Upper lobe of left lung (tissue), 6 donors: ENCODE measurements around the gene SERPINB11. TPM values are rescaled to one million over a fixed set of nuclear protein-coding genes. Genes with fewer than 3 reads are reported as not detected.
"Not testable (repeated sequence)": the region's sequence is repeated elsewhere in the genome, so short reads cannot be mapped to it uniquely, and the experiment has no call there.

Experiments used
- ATAC-seq, 2 donors: fragments of 200-7000 bp; cut with Tn5 transposase; one replicate each; pipeline ENCODE4 v1.9.1; 2022; ENCODE audit warnings: mild to moderate bottlenecking in 2 of 2, moderate library complexity in 2 of 2; ENCODE audit not compliant: low FRiP score in 2 of 2
- DNase-seq, 2 donors: peaks; one replicate each; pipeline ENCODE4 v3.0.0-alpha.2; 2019 to 2020
- H3K27ac ChIP-seq, 4 donors: fragments of 200-600 bp; sonication (generic); one replicate each; pipeline ENCODE4 v1.5.1; 2016 to 2019
- H3K27me3 ChIP-seq, 4 donors: fragments of 200-600 bp; sonication (generic); one replicate each; pipeline ENCODE4 v1.5.1; 2017 to 2019
- H3K36me3 ChIP-seq, 4 donors: fragments of 200-600 bp; sonication (generic); one replicate each; pipeline ENCODE4 v1.5.1; 2016 to 2019
- H3K4me1 ChIP-seq, 4 donors: fragments of 200-600 bp; sonication (generic); one replicate each; pipeline ENCODE4 v1.5.1; 2018 to 2019
- H3K4me3 ChIP-seq, 4 donors: fragments of 200-600 bp; sonication (generic); one replicate each; pipeline ENCODE4 v1.5.1; 2017 to 2019; ENCODE audit warnings: mild to moderate bottlenecking in 2 of 4, moderate library complexity in 1 of 4
- H3K9me3 ChIP-seq, 4 donors: fragments of 200-600 bp; sonication (generic); one replicate each; pipeline ENCODE4 v1.5.1; 2018 to 2019
- EP300 ChIP-seq, 4 donors: sonication (generic); formaldehyde crosslinking; IDR thresholded peaks; one replicate each; pipeline ENCODE4 v1.5.1; 2017; ENCODE audit warnings: antibody characterized with exemption in 4 of 4, control low read depth in 2 of 4
- POLR2A ChIP-seq, 4 donors: fragments of 450-650 bp; IDR thresholded peaks; one replicate each; pipeline ENCODE4 v1.5.1; 2016 to 2017; ENCODE audit warnings: antibody characterized with exemption in 4 of 4, mild to moderate bottlenecking in 2 of 4
- POLR2AphosphoS5 ChIP-seq, 2 donors: sonication (generic); formaldehyde crosslinking; IDR thresholded peaks; one replicate each; pipeline ENCODE4 v1.5.1; 2017; ENCODE audit warnings: antibody characterized with exemption in 2 of 2
- WGBS, 2 donors: methylation state at CpG; one replicate each; pipeline ENCODE4 v1.1.5; 2017 to 2018; 5-methylcytosine and 5-hydroxymethylcytosine counted together
- total RNA-seq, 6 donors: library from RNA; depleted of rRNA in 4 of 6; stranded (reverse); fragments of >200 nt in 4 of 6; gene quantifications; one replicate each; pipeline versions ENCODE4 v1.1.0 to v1.2.1, GENCODE V29; 2016 to 2021
- TF ChIP-seq, protein P1 (sequence below), 6 experiments: fragments of 450-650 bp in 4 of 6; fragments of 200-600 bp in 2 of 6; sonication (generic) in 2 of 6; IDR thresholded peaks; one replicate each; pipeline ENCODE4 v1.5.1; 2016 to 2019; ENCODE audit warnings: antibody characterized with exemption in 6 of 6
- donor health status: DM: no; HTN: no; CAD: no; lungs with moderate emphysema.
- donor health status: DM: no; HTN: yes; CAD: no; lungs with severe emphysema.

Gene SERPINB11
- total RNA-seq, 6 donors from 2014 or later = 0.46 to 12.8 TPM; not detected in 4

DNA sequence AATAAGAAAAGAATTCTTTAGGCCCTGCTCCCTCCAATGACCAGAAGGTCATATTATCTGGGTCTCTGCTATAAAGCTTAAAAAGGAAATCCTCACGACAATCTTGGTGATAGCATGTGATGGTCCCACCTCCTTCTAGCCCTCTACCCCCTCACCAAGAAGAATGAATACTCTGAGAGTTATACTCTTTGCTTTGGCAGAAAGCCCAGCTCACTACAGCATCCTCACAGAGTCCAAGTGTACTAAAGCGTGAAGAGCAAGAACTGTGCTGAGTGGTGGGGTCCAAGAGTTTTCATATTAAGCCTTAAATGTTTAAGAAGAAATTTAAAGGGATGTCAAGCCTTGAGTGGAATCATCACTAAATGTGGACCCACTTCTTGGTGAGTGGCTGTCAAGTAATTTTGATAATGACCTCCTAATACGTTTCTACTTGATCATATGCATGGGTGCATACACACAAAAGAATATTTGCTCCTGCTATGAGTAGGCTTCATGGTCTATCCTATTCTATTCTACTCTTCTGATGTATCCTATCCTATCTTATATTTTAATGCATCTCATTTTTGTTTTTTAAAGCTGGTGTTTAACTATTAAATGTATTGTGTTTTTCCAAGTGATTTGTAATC lies 56.0 kb downstream of the SERPINB11 start:
- Histone ChIP-seq H3K4me3 (no peak overlapping the region), H3K4me1 (no peaks in the 10 kb centered on the region), H3K9me3 (peaks cover 0 to 16% (median 5%) of the 10 kb centered on the region in 4 donors), H3K27me3 (no peaks in the 10 kb centered on the region), H3K27ac (no peak overlapping the region), H3K36me3 (no peaks in the 10 kb centered on the region)
- no peak for TF ChIP-seq POLR2AphosphoS5 (IDR thresholded peaks at IDR 0.05)
- DNase-seq (no peak), ATAC-seq (no peak)
- WGBS, 2 donors = 51 to 63% methylated on average over 3 of the region's 3 CpGs

DNA sequence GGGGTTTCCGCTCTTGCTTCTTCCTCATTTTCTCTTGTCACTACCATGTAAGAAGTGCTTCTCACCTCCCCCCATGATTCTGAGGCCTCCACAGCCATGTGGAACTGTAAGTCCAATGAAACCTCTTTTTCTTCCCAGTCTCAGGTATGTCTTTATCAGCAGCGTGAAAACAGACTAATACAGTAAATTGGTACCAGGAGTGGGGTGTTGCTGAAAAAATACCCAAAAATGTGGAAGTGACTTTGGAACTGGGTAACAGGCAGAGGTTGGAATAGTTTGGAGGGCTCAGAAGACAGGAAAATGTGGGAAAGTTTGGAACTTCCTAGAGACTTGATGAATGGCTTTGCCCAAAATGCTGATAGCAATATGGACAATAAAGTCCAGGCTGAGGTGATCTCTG lies 57.0 kb downstream of the SERPINB11 start:
- not testable (repeated sequence) for DNase-seq

DNA sequence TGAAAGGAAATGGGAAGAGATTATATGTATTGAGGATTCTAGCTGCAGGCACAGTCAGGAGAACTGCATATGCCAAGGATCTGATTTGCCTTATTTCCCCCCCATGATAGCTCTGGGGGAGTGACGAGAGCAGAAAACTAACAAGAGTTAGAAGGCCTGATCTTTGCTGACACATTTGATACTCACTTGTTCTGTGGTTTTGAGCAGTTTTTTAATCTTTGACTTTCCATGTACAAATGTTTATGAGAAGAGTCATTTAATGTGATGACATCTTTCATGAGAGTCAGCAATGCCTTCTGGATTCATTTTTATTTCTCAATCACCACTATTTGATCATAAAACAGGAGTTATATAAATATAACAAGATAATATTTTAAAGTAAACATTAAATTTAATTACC lies 59.8 kb downstream of the SERPINB11 start:
- Histone ChIP-seq H3K9me3 (peaks cover 0 to 16% (median 5%) of the 10 kb centered on the region in 4 donors), H3K36me3 (no peaks in the 10 kb centered on the region), H3K4me3 (no peak overlapping the region), H3K4me1 (no peaks in the 10 kb centered on the region), H3K27me3 (no peaks in the 10 kb centered on the region), H3K27ac (no peak overlapping the region)
- 73 to 85% methylated on average over 1 of the region's 1 CpG for WGBS, 2 donors
- TF ChIP-seq POLR2A (IDR thresholded peaks at IDR 0.05) (no peak), EP300 (IDR thresholded peaks at IDR 0.05) (no peak), POLR2AphosphoS5 (IDR thresholded peaks at IDR 0.05) (no peak)
- TF ChIP-seq, protein P1, sequence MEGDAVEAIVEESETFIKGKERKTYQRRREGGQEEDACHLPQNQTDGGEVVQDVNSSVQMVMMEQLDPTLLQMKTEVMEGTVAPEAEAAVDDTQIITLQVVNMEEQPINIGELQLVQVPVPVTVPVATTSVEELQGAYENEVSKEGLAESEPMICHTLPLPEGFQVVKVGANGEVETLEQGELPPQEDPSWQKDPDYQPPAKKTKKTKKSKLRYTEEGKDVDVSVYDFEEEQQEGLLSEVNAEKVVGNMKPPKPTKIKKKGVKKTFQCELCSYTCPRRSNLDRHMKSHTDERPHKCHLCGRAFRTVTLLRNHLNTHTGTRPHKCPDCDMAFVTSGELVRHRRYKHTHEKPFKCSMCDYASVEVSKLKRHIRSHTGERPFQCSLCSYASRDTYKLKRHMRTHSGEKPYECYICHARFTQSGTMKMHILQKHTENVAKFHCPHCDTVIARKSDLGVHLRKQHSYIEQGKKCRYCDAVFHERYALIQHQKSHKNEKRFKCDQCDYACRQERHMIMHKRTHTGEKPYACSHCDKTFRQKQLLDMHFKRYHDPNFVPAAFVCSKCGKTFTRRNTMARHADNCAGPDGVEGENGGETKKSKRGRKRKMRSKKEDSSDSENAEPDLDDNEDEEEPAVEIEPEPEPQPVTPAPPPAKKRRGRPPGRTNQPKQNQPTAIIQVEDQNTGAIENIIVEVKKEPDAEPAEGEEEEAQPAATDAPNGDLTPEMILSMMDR (IDR thresholded peaks at IDR 0.05) = no peak
- DNase-seq (no peak), ATAC-seq (no peak)

More for the DNA sequence above, 57.0 kb downstream of the SERPINB11 start:
- not testable (repeated sequence) for H3K27me3 ChIP-seq, H3K27ac ChIP-seq, H3K4me1 ChIP-seq, H3K36me3 ChIP-seq, H3K4me3 ChIP-seq, ATAC-seq
- H3K9me3 ChIP-seq = peaks cover 0 to 16% (median 5%) of the 10 kb centered on the region in 4 donors
- 94 to 98% methylated on average over 2 of the region's 2 CpGs for WGBS, 2 donors

DNA sequence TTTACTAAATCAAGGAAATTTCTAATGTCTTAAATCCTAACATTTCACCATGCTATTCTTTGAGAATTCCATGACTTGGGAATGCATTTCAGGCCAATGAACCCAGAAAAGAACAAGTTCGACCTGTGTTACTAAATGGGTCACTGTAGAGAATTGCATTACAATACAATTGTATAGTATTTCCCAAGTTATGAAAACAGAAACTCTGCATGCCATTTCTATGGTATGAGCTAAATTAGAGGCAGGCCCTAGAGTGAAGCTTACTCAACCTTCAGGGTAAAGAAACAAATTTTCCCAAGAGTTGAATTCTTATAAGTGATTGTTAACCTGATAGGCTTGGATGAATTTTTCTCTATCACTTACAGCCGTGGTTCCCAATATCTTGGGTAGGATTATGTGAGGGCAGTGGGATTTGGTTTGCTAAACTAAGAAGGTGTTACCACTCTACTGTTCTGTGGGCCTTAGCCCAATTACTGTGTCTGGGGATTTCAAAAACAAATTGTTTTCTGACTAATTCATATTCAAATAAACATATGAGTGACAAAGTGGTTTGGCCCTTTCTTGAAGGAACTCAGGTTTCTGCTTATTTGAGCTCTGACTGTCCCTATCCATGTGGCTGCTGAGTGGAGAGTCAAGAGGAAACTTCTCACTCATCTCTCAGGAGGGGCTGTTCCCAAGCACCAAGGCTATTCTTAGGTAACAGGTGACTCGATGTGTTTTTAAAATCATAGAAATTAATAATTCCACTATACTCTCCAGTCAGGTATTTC lies 61.3 kb downstream of the SERPINB11 start:
- DNase-seq (no peak), ATAC-seq (no peak)
- peaks cover 0 to 16% (median 5%) of the 10 kb centered on the region in 4 donors for H3K9me3 ChIP-seq
- no peak for TF ChIP-seq EP300 (IDR thresholded peaks at IDR 0.05)
- TF ChIP-seq POLR2AphosphoS5 (IDR thresholded peaks at IDR 0.05) = no peak
- no peak for TF ChIP-seq POLR2A (IDR thresholded peaks at IDR 0.05)
- TF ChIP-seq, protein P1 (IDR thresholded peaks at IDR 0.05) = no peak
- no peaks in the 10 kb centered on the region for H3K36me3 ChIP-seq
- H3K27me3 ChIP-seq = no peaks in the 10 kb centered on the region
- WGBS, 2 donors = 83 to 89% methylated on average over 3 of the region's 3 CpGs
- no peak overlapping the region for H3K4me3 ChIP-seq
- H3K4me1 ChIP-seq = no peaks in the 10 kb centered on the region
- H3K27ac ChIP-seq = no peak overlapping the region

DNA sequence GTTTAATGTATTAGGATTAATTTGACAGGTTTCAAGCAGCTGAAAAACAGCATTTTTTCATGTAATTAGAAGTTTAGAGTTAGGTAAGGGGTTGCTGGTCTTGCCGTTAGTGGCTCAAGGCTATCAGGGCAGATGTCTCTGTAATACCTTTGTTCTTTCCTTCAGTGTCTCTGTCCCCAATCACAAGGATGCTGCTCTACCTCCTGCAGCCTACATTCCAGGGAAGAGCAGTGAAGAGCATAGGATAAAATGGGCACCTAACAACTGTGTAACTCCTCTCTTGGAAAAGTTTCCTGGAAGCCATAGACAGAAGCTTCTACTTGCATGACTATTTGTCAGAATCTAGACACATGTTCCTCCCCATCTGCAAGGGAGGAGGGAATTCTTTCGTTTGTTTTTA lies 63.1 kb downstream of the SERPINB11 start:
- Histone ChIP-seq H3K27me3 (no peaks in the 10 kb centered on the region), H3K4me1 (no peaks in the 10 kb centered on the region), H3K9me3 (no peaks in the 10 kb centered on the region), H3K27ac (no peak overlapping the region), H3K36me3 (no peaks in the 10 kb centered on the region), H3K4me3 (no peak overlapping the region)
- no peak for DNase-seq
- TF ChIP-seq, protein P1 (IDR thresholded peaks at IDR 0.05) = no peak
- TF ChIP-seq POLR2A (IDR thresholded peaks at IDR 0.05) (no peak), EP300 (IDR thresholded peaks at IDR 0.05) (no peak), POLR2AphosphoS5 (IDR thresholded peaks at IDR 0.05) (no peak)
- WGBS, 2 donors = 64 to 67% methylated on average over 2 of the region's 2 CpGs
- ATAC-seq = no peak

Other genes with a start within 250 kb of the SERPINB11 start
- under 1 TPM in 2 of 6 donors, not detected in 4; 0.61 to 0.98 TPM for gene SERPINB5, start 226.0 kb upstream of the SERPINB11 start, total RNA-seq
- gene SERPINB12, start 160.6 kb upstream of the SERPINB11 start, total RNA-seq = not detected
- 1 to 10 TPM in 1 of 6 donors, not detected in 5; 3.9 TPM for gene SERPINB13, start 115.6 kb upstream of the SERPINB11 start, total RNA-seq
- 1 to 10 TPM in 1 of 6 donors, not detected in 5; 2.6 TPM for gene SERPINB4, start 58.7 kb upstream of the SERPINB11 start, total RNA-seq
- gene SERPINB3, start 41.1 kb upstream of the SERPINB11 start, total RNA-seq = 10 to 100 TPM in 1 of 6 donors, under 1 TPM in 1, not detected in 4; 0.30 to 63.6 TPM
- 1 to 10 TPM in 1 of 6 donors, not detected in 5; 1.3 TPM for gene SERPINB7, start 72.5 kb downstream of the SERPINB11 start, total RNA-seq
- under 1 TPM in 2 of 6 donors, not detected in 4; 0.49 to 0.61 TPM for gene SERPINB2, start 184.7 kb downstream of the SERPINB11 start, total RNA-seq
- under 1 TPM in 2 of 6 donors, not detected in 4; 0.11 to 0.30 TPM for gene SERPINB10, start 205.0 kb downstream of the SERPINB11 start, total RNA-seq
- 1 to 10 TPM in 2 of 6 donors, under 1 TPM in 2, not detected in 2; 0.30 to 2.9 (median 1.0) TPM for gene HMSD, start 246.3 kb downstream of the SERPINB11 start, total RNA-seq